GM19463 (cell line): Measurements from ENCODE around the gene ANXA2R.

ENCODE experiments used
- ATAC-seq: cut with Tn5 transposase; IDR thresholded peaks from one replicate; pipeline ENCODE4 v1.9.1; 2021; ENCODE audit warnings: mild to moderate bottlenecking, moderate library complexity; ENCODE audit not compliant: unreplicated experiment

The ANXA2R gene

GRCh38 chr5:43006424-43007202, 33.5 kb downstream of the ANXA2R start:
- ATAC-seq = no peak

- no peak for ATAC-seq
These were observed 35.1 kb downstream of the ANXA2R start for GRCh38 chr5:43005031-43005430.

- no peak for ATAC-seq
These were observed 38.4 kb downstream of the ANXA2R start for GRCh38 chr5:43001748-43002147.

GRCh38 chr5:43000914-43001313, 39.2 kb downstream of the ANXA2R start:
- no peak for ATAC-seq

GRCh38 chr5:43000111-43000840, 39.8 kb downstream of the ANXA2R start:
- no peak for ATAC-seq

GRCh38 chr5:42995360-42995751, 44.8 kb downstream of the ANXA2R start:
- ATAC-seq = no peak

- peak; percentile 56 for ATAC-seq
These were observed 45.4 kb downstream of the ANXA2R start for GRCh38 chr5:42994555-42995359.

GRCh38 chr5:42994246-42994554, 45.9 kb downstream of the ANXA2R start:
- no peak for ATAC-seq

- ATAC-seq = no peak
These were observed 46.4 kb downstream of the ANXA2R start for GRCh38 chr5:42993516-42994245.

- peak; percentile 43 for ATAC-seq
These were observed 47.8 kb downstream of the ANXA2R start for GRCh38 chr5:42992088-42992879.

GRCh38 chr5:42991404-42992087, 48.6 kb downstream of the ANXA2R start:
- peak; percentile 23 for ATAC-seq

- ATAC-seq = no peak
These were observed 49.2 kb downstream of the ANXA2R start for GRCh38 chr5:42990892-42991291.
